Osteoblast (primary cell): ENCODE measurements around the gene TRAP1. TPM values are rescaled to one million over a fixed set of nuclear protein-coding genes. Genes with fewer than 3 reads are reported as not detected.
"Not testable (repeated sequence)": the region's sequence is repeated elsewhere in the genome, so short reads cannot be mapped to it uniquely, and the experiment has no call there.

Source experiments
- DNase-seq: peaks from one replicate; pipeline ENCODE4 v3.0.0; 2011; ENCODE audit warnings: low spot score, mixed read lengths; ENCODE audit not compliant: insufficient read length; ENCODE audit errors: missing footprints
- H2AFZ ChIP-seq: 2 replicates; pipeline ENCODE4 v1.6.0; 2011; ENCODE audit warnings: mild to moderate bottlenecking, low read length
- H3K27ac ChIP-seq: 2 replicates; pipeline ENCODE4 v1.5.1; 2011; ENCODE audit warnings: mild to moderate bottlenecking, low read depth, low read length, moderate library complexity
- H3K27me3 ChIP-seq: 2 replicates; pipeline ENCODE4 v1.6.0; 2012; ENCODE audit warnings: mild to moderate bottlenecking, control low read depth, inconsistent platforms, low read length, moderate library complexity; ENCODE audit not compliant: insufficient read depth
- H3K36me3 ChIP-seq: 2 replicates; pipeline ENCODE4 v1.5.1; 2011; ENCODE audit warnings: mild to moderate bottlenecking, low read length, control low read depth, moderate library complexity; ENCODE audit not compliant: insufficient read depth
- H3K4me1 ChIP-seq: 2 replicates; pipeline ENCODE4 v1.5.1; 2011; ENCODE audit warnings: mild to moderate bottlenecking, low read length, control low read depth, moderate library complexity; ENCODE audit not compliant: insufficient read depth
- H3K4me2 ChIP-seq: 2 replicates; pipeline ENCODE4 v1.6.0; 2011; ENCODE audit warnings: mild to moderate bottlenecking, low read length; ENCODE audit not compliant: insufficient read depth
- H3K4me3 ChIP-seq: fragments of 200-600 bp; sonication (generic); 3 replicates; pipeline ENCODE4 v1.5.1; 2012; ENCODE audit warnings: mild to moderate bottlenecking, low read length, inconsistent platforms; ENCODE audit not compliant: insufficient read depth
- H3K79me2 ChIP-seq: 2 replicates; pipeline ENCODE4 v1.6.0; 2012; ENCODE audit warnings: mild to moderate bottlenecking, low read length, control low read depth, inconsistent platforms; ENCODE audit not compliant: insufficient read depth
- H3K9me3 ChIP-seq: 2 replicates; pipeline ENCODE4 v1.5.1; 2011; ENCODE audit warnings: low read depth, low read length, control low read depth
- H4K20me1 ChIP-seq: 2 replicates; pipeline ENCODE4 v1.6.0; 2012; ENCODE audit warnings: mild to moderate bottlenecking, low read length, control low read depth; ENCODE audit not compliant: insufficient read depth
- CTCF ChIP-seq: IDR thresholded peaks from 2 replicates; pipeline ENCODE4 v1.5.1; 2011; ENCODE audit warnings: mild to moderate bottlenecking, low read depth, low read length, moderate library complexity; ENCODE audit errors: extremely low read depth
- total RNA-seq: library from RNA; depleted of rRNA; stranded (reverse); fragments of >200 nt; gene quantifications from 2 replicates; pipeline ENCODE4 v1.2.3, GENCODE V29; 2012

TRAP1 gene
- total RNA-seq, 1 donor: 56.5 TPM

- TF ChIP-seq CTCF: no peak
- no peak overlapping the region for H3K4me3 ChIP-seq
- H2AFZ ChIP-seq: no peak overlapping the region
- H3K79me2 ChIP-seq: peaks cover 63% of the 10 kb centered on the region
- no peaks in the 10 kb centered on the region for H3K27me3 ChIP-seq
- no peak overlapping the region for H3K4me2 ChIP-seq
- H3K4me1 ChIP-seq: peaks cover 11% of the 10 kb centered on the region
- H3K36me3 ChIP-seq: peaks cover 11% of the 10 kb centered on the region
- DNase-seq: no peak
- no peak overlapping the region for H3K27ac ChIP-seq
- H4K20me1 ChIP-seq: peaks cover 6% of the 10 kb centered on the region
- H3K9me3 ChIP-seq: no peaks in the 10 kb centered on the region
Observed at GRCh38 chr16:3715430-3715829, 1.9 kb downstream of the TRAP1 start.

GRCh38 chr16:3714378-3714777 lies 2.9 kb downstream of the TRAP1 start:
- H3K27ac ChIP-seq, H3K4me3 ChIP-seq, DNase-seq, H3K9me3 ChIP-seq, H4K20me1 ChIP-seq, H2AFZ ChIP-seq, H3K4me2 ChIP-seq, H3K27me3 ChIP-seq: not testable (repeated sequence)
- Histone ChIP-seq H3K4me1 (peaks cover 11% of the 10 kb centered on the region), H3K79me2 (peaks cover 72% of the 10 kb centered on the region), H3K36me3 (peaks cover 11% of the 10 kb centered on the region)

GRCh38 chr16:3713587-3714242 lies 3.6 kb downstream of the TRAP1 start:
- H3K79me2 ChIP-seq: peaks cover 75% of the 10 kb centered on the region
- peaks cover 11% of the 10 kb centered on the region for H3K36me3 ChIP-seq

GRCh38 chr16:3712861-3713372 lies 4.4 kb downstream of the TRAP1 start:
- Histone ChIP-seq H4K20me1 (peaks cover 8% of the 10 kb centered on the region), H3K36me3 (peaks cover 11% of the 10 kb centered on the region), H2AFZ (no peak overlapping the region), H3K4me1 (peaks cover 8% of the 10 kb centered on the region), H3K27me3 (no peaks in the 10 kb centered on the region), H3K27ac (no peak overlapping the region), H3K79me2 (peaks cover 77% of the 10 kb centered on the region), H3K4me2 (no peak overlapping the region), H3K4me3 (no peak overlapping the region), H3K9me3 (no peaks in the 10 kb centered on the region)
- no peak for TF ChIP-seq CTCF
- DNase-seq: no peak

More at GRCh38 chr16:3713587-3714242, 3.6 kb downstream of the TRAP1 start:
- H4K20me1 ChIP-seq: peaks cover 8% of the 10 kb centered on the region
- no peak overlapping the region for H2AFZ ChIP-seq
- no peak for TF ChIP-seq CTCF
- H3K4me3 ChIP-seq: no peak overlapping the region
- DNase-seq: no peak
- H3K27me3 ChIP-seq: no peaks in the 10 kb centered on the region
- H3K4me1 ChIP-seq: peaks cover 11% of the 10 kb centered on the region
- no peaks in the 10 kb centered on the region for H3K9me3 ChIP-seq
- no peak overlapping the region for H3K4me2 ChIP-seq
- H3K27ac ChIP-seq: no peak overlapping the region
